ENCODE results near the gene DCTN2.
"Not testable (repeated sequence)": the region's sequence is repeated elsewhere in the genome, so short reads cannot be mapped to it uniquely, and the experiment has no call there.

DCTN2 gene

GRCh38 chr12:57515408-57515933 is 31.5 kb downstream of the DCTN2 start:
- H3K4me3 ChIP-seq (ENCODE audit: low read depth, low read length), result no peak overlapping the region
- DNase-seq (ENCODE audit: low read depth), result peak; percentile 66
- TF ChIP-seq, protein P1, sequence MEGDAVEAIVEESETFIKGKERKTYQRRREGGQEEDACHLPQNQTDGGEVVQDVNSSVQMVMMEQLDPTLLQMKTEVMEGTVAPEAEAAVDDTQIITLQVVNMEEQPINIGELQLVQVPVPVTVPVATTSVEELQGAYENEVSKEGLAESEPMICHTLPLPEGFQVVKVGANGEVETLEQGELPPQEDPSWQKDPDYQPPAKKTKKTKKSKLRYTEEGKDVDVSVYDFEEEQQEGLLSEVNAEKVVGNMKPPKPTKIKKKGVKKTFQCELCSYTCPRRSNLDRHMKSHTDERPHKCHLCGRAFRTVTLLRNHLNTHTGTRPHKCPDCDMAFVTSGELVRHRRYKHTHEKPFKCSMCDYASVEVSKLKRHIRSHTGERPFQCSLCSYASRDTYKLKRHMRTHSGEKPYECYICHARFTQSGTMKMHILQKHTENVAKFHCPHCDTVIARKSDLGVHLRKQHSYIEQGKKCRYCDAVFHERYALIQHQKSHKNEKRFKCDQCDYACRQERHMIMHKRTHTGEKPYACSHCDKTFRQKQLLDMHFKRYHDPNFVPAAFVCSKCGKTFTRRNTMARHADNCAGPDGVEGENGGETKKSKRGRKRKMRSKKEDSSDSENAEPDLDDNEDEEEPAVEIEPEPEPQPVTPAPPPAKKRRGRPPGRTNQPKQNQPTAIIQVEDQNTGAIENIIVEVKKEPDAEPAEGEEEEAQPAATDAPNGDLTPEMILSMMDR (IDR thresholded peaks at IDR 0.05; ENCODE audit: control insufficient read depth, extremely low read depth, insufficient read depth), result no peak

- TF ChIP-seq, protein P1 (IDR thresholded peaks at IDR 0.05; ENCODE audit: control insufficient read depth, extremely low read depth, insufficient read depth), result no peak
- no peak overlapping the region for H3K4me3 ChIP-seq (ENCODE audit: low read depth, low read length)
Observed at GRCh38 chr12:57514720-57515407, 32.1 kb downstream of the DCTN2 start.

GRCh38 chr12:57514246-57514645 is 32.7 kb downstream of the DCTN2 start:
- not testable (repeated sequence) for DNase-seq (ENCODE audit: low read depth); H3K4me3 ChIP-seq (ENCODE audit: low read depth, low read length)

More at GRCh38 chr12:57514720-57515407, 32.1 kb downstream of the DCTN2 start:
- DNase-seq (ENCODE audit: low read depth), result no peak

GRCh38 chr12:57513677-57514076 is 33.3 kb downstream of the DCTN2 start:
- DNase-seq (ENCODE audit: low read depth); H3K4me3 ChIP-seq (ENCODE audit: low read depth, low read length): not testable (repeated sequence)

DNA sequence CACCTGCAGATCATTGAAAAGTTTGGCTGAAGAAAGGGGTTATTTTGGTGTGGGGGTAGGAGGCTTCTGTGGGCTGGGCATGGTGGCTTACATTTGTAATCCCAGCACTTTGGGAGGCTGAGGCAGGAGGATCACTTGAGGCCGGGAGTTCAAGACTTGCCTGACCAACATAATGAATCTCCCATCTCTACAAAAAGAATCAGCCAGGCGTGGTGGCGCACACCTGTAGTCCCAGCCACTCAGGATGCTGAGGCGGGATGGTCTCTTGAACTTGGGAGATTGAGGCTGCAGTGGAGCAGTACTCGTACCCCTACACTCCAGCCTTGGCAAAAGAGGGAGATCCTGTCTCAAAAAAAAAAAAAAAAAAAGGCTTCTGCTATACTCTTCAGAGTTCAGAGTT is 33.7 kb downstream of the DCTN2 start:
- H3K4me3 ChIP-seq (ENCODE audit: low read depth, low read length), result no peak overlapping the region
- TF ChIP-seq, protein P1 (IDR thresholded peaks at IDR 0.05; ENCODE audit: control insufficient read depth, extremely low read depth, insufficient read depth), result no peak
- no peak for DNase-seq (ENCODE audit: low read depth)

DNA sequence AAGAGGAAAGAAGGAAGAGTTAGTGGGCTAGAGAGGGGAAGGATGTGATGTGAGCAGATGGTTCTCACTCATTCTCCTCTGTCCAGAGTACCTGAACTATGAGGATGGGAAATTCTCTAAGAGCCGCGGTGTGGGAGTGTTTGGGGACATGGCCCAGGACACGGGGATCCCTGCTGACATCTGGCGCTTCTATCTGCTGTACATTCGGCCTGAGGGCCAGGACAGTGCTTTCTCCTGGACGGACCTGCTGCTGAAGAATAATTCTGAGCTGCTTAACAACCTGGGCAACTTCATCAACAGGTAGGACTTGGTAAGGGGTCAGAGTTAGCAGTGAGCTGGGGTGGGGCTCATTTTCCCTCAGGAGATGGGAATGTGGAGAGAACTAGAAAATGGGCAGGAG is 34.3 kb downstream of the DCTN2 start:
- DNase-seq (ENCODE audit: low read depth), result no peak
- TF ChIP-seq, protein P1 (IDR thresholded peaks at IDR 0.05; ENCODE audit: control insufficient read depth, extremely low read depth, insufficient read depth), result no peak
- H3K4me3 ChIP-seq (ENCODE audit: low read depth, low read length), result no peak overlapping the region

- TF ChIP-seq, protein P1 (IDR thresholded peaks at IDR 0.05; ENCODE audit: control insufficient read depth, extremely low read depth, insufficient read depth), result no peak
- no peak for DNase-seq (ENCODE audit: low read depth)
- H3K4me3 ChIP-seq (ENCODE audit: low read depth, low read length), result no peak overlapping the region
Observed at GRCh38 chr12:57511588-57512325, 35.2 kb downstream of the DCTN2 start.

Data from LNCaP clone FGC (cell line).